HEK293T (cell line): ENCODE results near the gene SCAMP1.

ENCODE experiments used
- BHLHE40 ChIP-seq: fragments of 450-650 bp; IDR thresholded peaks from 2 replicates; pipeline ENCODE4 v1.6.1; 2016; ENCODE audit warnings: mild to moderate bottlenecking, moderate library complexity, borderline replicate concordance
- FOXM1 ChIP-seq: fragments of 450-650 bp; IDR thresholded peaks from 2 replicates; pipeline ENCODE4 v1.6.1; 2017; ENCODE audit warnings: mild to moderate bottlenecking, borderline replicate concordance
- SUZ12 ChIP-seq: fragments of 450-650 bp; IDR thresholded peaks from 2 replicates; pipeline ENCODE4 v1.6.1; 2016; ENCODE audit warnings: mild to moderate bottlenecking
- TARDBP ChIP-seq: fragments of 450-650 bp; IDR thresholded peaks from 2 replicates; pipeline ENCODE4 v1.6.1; 2016

GRCh38 chr5:78503958-78504653 is 143.7 kb downstream of the SCAMP1 start:
- TF ChIP-seq TARDBP (no peak), FOXM1 (no peak), BHLHE40 (no peak), SUZ12 (no peak)
